HL-60 (cell line): ENCODE data around the gene NPAS2.

Experiments used
- DNase-seq, 2 experiments: peaks; one replicate each; pipeline ENCODE4 v3.0.0-alpha.2; 2010 to 2020; ENCODE audit warnings: low read depth in 1 of 2, low spot score in 1 of 2
- H3K27ac ChIP-seq: fragments of 250-450 bp; sonication (Bioruptor Pico); replicated peaks from 2 replicates; pipeline ENCODE4 v1.5.1; 2020; ENCODE audit warnings: mild to moderate bottlenecking, moderate library complexity
- H3K27me3 ChIP-seq: fragments of 250-450 bp; sonication (Bioruptor Pico); 2 replicates; pipeline ENCODE4 v1.5.1; 2021; ENCODE audit warnings: mild to moderate bottlenecking, moderate library complexity; ENCODE audit not compliant: insufficient read depth, poor library complexity, severe bottlenecking
- H3K4me3 ChIP-seq: replicated peaks from 2 replicates; pipeline ENCODE4 v1.5.1; 2011; ENCODE audit warnings: mild to moderate bottlenecking, control low read depth, low read length; ENCODE audit not compliant: insufficient read depth
- CTCF ChIP-seq: IDR thresholded peaks from one replicate; pipeline ENCODE4 v1.5.1; 2011; ENCODE audit warnings: low read length, control low read depth, inconsistent platforms; ENCODE audit not compliant: insufficient read depth
- GABPA ChIP-seq: IDR thresholded peaks from 2 replicates; pipeline ENCODE4 v1.6.1; 2012; ENCODE audit warnings: low read depth
- POLR2AphosphoS5 ChIP-seq: IDR thresholded peaks from 2 replicates; pipeline ENCODE4 v1.6.1; 2012; ENCODE audit warnings: low read depth
- REST ChIP-seq: IDR thresholded peaks from 2 replicates; pipeline ENCODE4 v1.6.1; 2012; ENCODE audit warnings: low read depth; ENCODE audit not compliant: insufficient replicate concordance
- SPI1 ChIP-seq: IDR thresholded peaks from 2 replicates; pipeline ENCODE4 v1.6.1; 2012; ENCODE audit warnings: low read depth, mild to moderate bottlenecking, borderline replicate concordance

The NPAS2 gene

GRCh38 chr2:100821255-100821910 is 1.4 kb downstream of the NPAS2 start:
- no peak for TF ChIP-seq REST
- no peak for DNase-seq
- Histone ChIP-seq H3K27ac (no peak overlapping the region), H3K27me3 (peaks cover 48% of the 10 kb centered on the region), H3K4me3 (no peak overlapping the region)

GRCh38 chr2:100821911-100822265 is 1.9 kb downstream of the NPAS2 start:
- H3K27ac ChIP-seq: no peak overlapping the region
- no peak for DNase-seq
- peaks cover 48% of the 10 kb centered on the region for H3K27me3 ChIP-seq
- no peak overlapping the region for H3K4me3 ChIP-seq
- TF ChIP-seq SPI1: no peak
- no peak for TF ChIP-seq CTCF
- TF ChIP-seq POLR2AphosphoS5: no peak
- TF ChIP-seq GABPA: no peak
- no peak for TF ChIP-seq REST

GRCh38 chr2:100822587-100823248 is 2.8 kb downstream of the NPAS2 start:
- Histone ChIP-seq H3K27me3 (peaks cover 44% of the 10 kb centered on the region), H3K4me3 (no peak overlapping the region), H3K27ac (no peak overlapping the region)
- TF ChIP-seq POLR2AphosphoS5: no peak
- TF ChIP-seq REST: no peak
- no peak for TF ChIP-seq CTCF
- no peak for TF ChIP-seq SPI1
- no peak for TF ChIP-seq GABPA
- DNase-seq: no peak
